ENCODE results near the gene RYR2.

GRCh38 chr1:237640966-237641365 is 599.0 kb downstream of the RYR2 start:
- TF ChIP-seq, protein P1, sequence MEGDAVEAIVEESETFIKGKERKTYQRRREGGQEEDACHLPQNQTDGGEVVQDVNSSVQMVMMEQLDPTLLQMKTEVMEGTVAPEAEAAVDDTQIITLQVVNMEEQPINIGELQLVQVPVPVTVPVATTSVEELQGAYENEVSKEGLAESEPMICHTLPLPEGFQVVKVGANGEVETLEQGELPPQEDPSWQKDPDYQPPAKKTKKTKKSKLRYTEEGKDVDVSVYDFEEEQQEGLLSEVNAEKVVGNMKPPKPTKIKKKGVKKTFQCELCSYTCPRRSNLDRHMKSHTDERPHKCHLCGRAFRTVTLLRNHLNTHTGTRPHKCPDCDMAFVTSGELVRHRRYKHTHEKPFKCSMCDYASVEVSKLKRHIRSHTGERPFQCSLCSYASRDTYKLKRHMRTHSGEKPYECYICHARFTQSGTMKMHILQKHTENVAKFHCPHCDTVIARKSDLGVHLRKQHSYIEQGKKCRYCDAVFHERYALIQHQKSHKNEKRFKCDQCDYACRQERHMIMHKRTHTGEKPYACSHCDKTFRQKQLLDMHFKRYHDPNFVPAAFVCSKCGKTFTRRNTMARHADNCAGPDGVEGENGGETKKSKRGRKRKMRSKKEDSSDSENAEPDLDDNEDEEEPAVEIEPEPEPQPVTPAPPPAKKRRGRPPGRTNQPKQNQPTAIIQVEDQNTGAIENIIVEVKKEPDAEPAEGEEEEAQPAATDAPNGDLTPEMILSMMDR (IDR thresholded peaks at IDR 0.05) = no peak
- TF ChIP-seq EP300 (IDR thresholded peaks at IDR 0.05; ENCODE audit: borderline replicate concordance in 1 of 2, low read depth in 1 of 2, low read length in 1 of 2) = no peak
- no peak for TF ChIP-seq RCOR1 (IDR thresholded peaks at IDR 0.05; ENCODE audit: low read length)
- TF ChIP-seq, protein P2, sequence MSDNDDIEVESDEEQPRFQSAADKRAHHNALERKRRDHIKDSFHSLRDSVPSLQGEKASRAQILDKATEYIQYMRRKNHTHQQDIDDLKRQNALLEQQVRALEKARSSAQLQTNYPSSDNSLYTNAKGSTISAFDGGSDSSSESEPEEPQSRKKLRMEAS (IDR thresholded peaks at IDR 0.05; ENCODE audit: low read depth) = no peak
- TF ChIP-seq, protein P3, sequence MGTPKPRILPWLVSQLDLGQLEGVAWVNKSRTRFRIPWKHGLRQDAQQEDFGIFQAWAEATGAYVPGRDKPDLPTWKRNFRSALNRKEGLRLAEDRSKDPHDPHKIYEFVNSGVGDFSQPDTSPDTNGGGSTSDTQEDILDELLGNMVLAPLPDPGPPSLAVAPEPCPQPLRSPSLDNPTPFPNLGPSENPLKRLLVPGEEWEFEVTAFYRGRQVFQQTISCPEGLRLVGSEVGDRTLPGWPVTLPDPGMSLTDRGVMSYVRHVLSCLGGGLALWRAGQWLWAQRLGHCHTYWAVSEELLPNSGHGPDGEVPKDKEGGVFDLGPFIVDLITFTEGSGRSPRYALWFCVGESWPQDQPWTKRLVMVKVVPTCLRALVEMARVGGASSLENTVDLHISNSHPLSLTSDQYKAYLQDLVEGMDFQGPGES (IDR thresholded peaks at IDR 0.05; ENCODE audit: low read depth, low read length) = no peak
- no peak for TF ChIP-seq POLR2AphosphoS5 (IDR thresholded peaks at IDR 0.05; ENCODE audit: low read depth, low read length)
- no peak for TF ChIP-seq SIN3A (IDR thresholded peaks at IDR 0.05; ENCODE audit: borderline replicate concordance, low read depth, low read length)
- no peak for TF ChIP-seq FOXJ3 (CRISPR knock-in tag; IDR thresholded peaks at IDR 0.05)
- TF ChIP-seq NFIC (IDR thresholded peaks at IDR 0.05; ENCODE audit: borderline replicate concordance) = no peak
- TF ChIP-seq, protein P4, sequence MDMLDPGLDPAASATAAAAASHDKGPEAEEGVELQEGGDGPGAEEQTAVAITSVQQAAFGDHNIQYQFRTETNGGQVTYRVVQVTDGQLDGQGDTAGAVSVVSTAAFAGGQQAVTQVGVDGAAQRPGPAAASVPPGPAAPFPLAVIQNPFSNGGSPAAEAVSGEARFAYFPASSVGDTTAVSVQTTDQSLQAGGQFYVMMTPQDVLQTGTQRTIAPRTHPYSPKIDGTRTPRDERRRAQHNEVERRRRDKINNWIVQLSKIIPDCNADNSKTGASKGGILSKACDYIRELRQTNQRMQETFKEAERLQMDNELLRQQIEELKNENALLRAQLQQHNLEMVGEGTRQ (IDR thresholded peaks at IDR 0.05; ENCODE audit: borderline replicate concordance, low read depth, low read length) = no peak
- TF ChIP-seq YY1 (IDR thresholded peaks at IDR 0.05; ENCODE audit: low read depth) = no peak
- TF ChIP-seq RAD21 (IDR thresholded peaks at IDR 0.05; ENCODE audit: low read length) = no peak
- TF ChIP-seq MXI1 (IDR thresholded peaks at IDR 0.05; ENCODE audit: low read depth, low read length) = no peak
- no peak for TF ChIP-seq GATA2 (CRISPR knock-in tag; IDR thresholded peaks at IDR 0.05)

All from SK-N-SH (cell line).